ENCODE measurements around the gene KRT37.

- TF ChIP-seq CTCF (IDR thresholded peaks at IDR 0.05; ENCODE audit: low read depth, low read length) (no peak), EZH2phosphoT487 (IDR thresholded peaks at IDR 0.05; ENCODE audit: low read depth) (no peak)
Measured at GRCh38 chr17:41393294-41393693, 31.1 kb downstream of the KRT37 start.

All from OCI-LY3 (cell line).